H1 (cell line): ENCODE data around the gene CDADC1. TPM values are rescaled to one million over a fixed set of nuclear protein-coding genes. Genes with fewer than 3 reads are reported as not detected.

ENCODE experiments used
- BCL11A ChIP-seq, 2 experiments: IDR thresholded peaks; one replicate each; pipeline ENCODE4 v1.6.1; 2011; ENCODE audit warnings: low read depth in 2 of 2, low read length in 2 of 2, mild to moderate bottlenecking in 2 of 2
- CBX8 ChIP-seq: fragments of 300-800, 300-1000 bp; sonication (generic); IDR thresholded peaks from 2 replicates; pipeline ENCODE4 v1.7.1; 2016; ENCODE audit warnings: low read depth, low read length, borderline replicate concordance
- EZH2 ChIP-seq: fragments of 200-600 bp; sonication (generic); IDR thresholded peaks from 2 replicates; pipeline ENCODE4 v1.7.1; 2012; ENCODE audit warnings: low read depth, mild to moderate bottlenecking, moderate library complexity, low read length, inconsistent platforms; ENCODE audit not compliant: severe bottlenecking
- GTF2F1 ChIP-seq: IDR thresholded peaks from 2 replicates; pipeline ENCODE4 v1.6.1; 2012; ENCODE audit warnings: low read depth, low read length, improper control_type of control experiment, borderline replicate concordance
- HDAC2 ChIP-seq, 2 experiments: fragments of 300-600 bp in 1 of 2; sonication (generic) in 1 of 2; IDR thresholded peaks; 2 replicates each; pipeline ENCODE4 v1.6.1; 2011 to 2012; ENCODE audit warnings: low read depth in 2 of 2, low read length in 2 of 2, mild to moderate bottlenecking in 2 of 2, moderate library complexity in 2 of 2, borderline replicate concordance in 1 of 2, inconsistent platforms in 1 of 2
- HDAC6 ChIP-seq: IDR thresholded peaks from one replicate; pipeline ENCODE4 v1.7.1; 2012; ENCODE audit warnings: low read depth, mild to moderate bottlenecking, inconsistent platforms, low read length, moderate library complexity
- PHF8 ChIP-seq: fragments of 200-600 bp; sonication (generic); conservative IDR thresholded peaks from 2 replicates; pipeline ENCODE4 v1.7.1; 2012; ENCODE audit warnings: low read depth, mild to moderate bottlenecking, inconsistent platforms, low read length, moderate library complexity
- RBBP5 ChIP-seq: IDR thresholded peaks from 2 replicates; pipeline ENCODE4 v1.7.1; 2012; ENCODE audit warnings: low read depth, mild to moderate bottlenecking, inconsistent platforms, low read length, moderate library complexity, borderline replicate concordance
- SRF ChIP-seq: IDR thresholded peaks from 2 replicates; pipeline ENCODE4 v1.6.1; 2011; ENCODE audit warnings: mild to moderate bottlenecking, low read depth, low read length, moderate library complexity
- SUZ12 ChIP-seq: fragments of 200-600 bp; sonication (generic); IDR thresholded peaks from 2 replicates; pipeline ENCODE4 v1.6.1; 2012; ENCODE audit warnings: mild to moderate bottlenecking, inconsistent platforms, low read length, moderate library complexity, mixed read lengths
- ZNF274 ChIP-seq: IDR thresholded peaks from 2 replicates; pipeline ENCODE4 v1.7.0; 2012; ENCODE audit warnings: low read length, borderline replicate concordance; ENCODE audit errors: extremely low read depth
- polyA plus RNA-seq, 7 experiments: library from polyadenylated mRNA; depleted of rRNA in 3 of 7; stranded (reverse) in 5 of 7; unstranded in 2 of 7; fragments of >200 nt in 5 of 7; fragments of 200-250 nt in 2 of 7; gene quantifications; 1 replicate in 5 of 7; 2 replicates in 1 of 7; 4 replicates in 1 of 7; pipeline versions ENCODE4 v1.2.1 to v1.2.3, GENCODE V29; 2011 to 2013; ENCODE audit warnings: missing spikeins in 2 of 7, mixed read lengths in 2 of 7
- total RNA-seq: library from RNA; stranded (reverse); fragmentation: NEBNext Ultra II Directional; extraction: Animal tissue kit (Norgen Biotek cat#: 25700); gene quantifications from 2 replicates; pipeline ENCODE4 v1.2.1, GENCODE V29; 2021

CDADC1 gene
- total and polyA plus RNA-seq, 2 of the 8 experiments (the other 6 are each of a cell fraction or from before 2014, with no cell fraction given): 0.98 to 2.7 TPM

GRCh38 chr13:49221590-49221965, 26.1 kb upstream of the CDADC1 start (continued):
- TF ChIP-seq HDAC2 (IDR thresholded peaks at IDR 0.05; ENCODE audit: borderline replicate concordance in 1 of 2, low read depth in 2 of 2, low read length in 2 of 2) (no peak), HDAC6 (no peak), SRF (no peak), EZH2 (no peak), RBBP5 (no peak), BCL11A (IDR thresholded peaks at IDR 0.05; ENCODE audit: low read depth in 2 of 2, low read length in 2 of 2) (no peak), ZNF274 (no peak), GTF2F1 (no peak), SUZ12 (no peak), PHF8 (no peak), CBX8 (no peak)
